ENCODE data around the gene VTI1B.
"Not testable (repeated sequence)": the region's sequence is repeated elsewhere in the genome, so short reads cannot be mapped to it uniquely, and the experiment has no call there.

- not testable (repeated sequence) for TF ChIP-seq CTCF, POLR2A (IDR thresholded peaks at IDR 0.05)
These were observed 45.0 kb upstream of the VTI1B start for GRCh38 chr14:67719385-67719784.
